Measurements from ENCODE around the gene CD58. TPM values are rescaled to one million over a fixed set of nuclear protein-coding genes. Genes with fewer than 3 reads are reported as not detected.

Gene CD58
- total and polyA plus RNA-seq, 9 of the 15 experiments (the other 6 are each of a cell fraction or from before 2014, with no cell fraction given) = 18.1 to 113 (median 37.4) TPM

- no peaks in the 10 kb centered on the region for H3K9me3 ChIP-seq (replicated peaks; ENCODE audit: control insufficient read depth, insufficient read depth, low read depth, low read length)
- peaks cover 28 to 42% of the 10 kb centered on the region in 2 experiments for H3K4me1 ChIP-seq (replicated peaks in 1 of 2; ENCODE audit: control insufficient read depth in 2 of 2, insufficient read depth in 2 of 2, low read length in 2 of 2)
- no peaks in the 10 kb centered on the region for H3K9me1 ChIP-seq (ENCODE audit: control insufficient read depth, insufficient read depth, low read length)
- H3K4me2 ChIP-seq (ENCODE audit: insufficient read depth, low read length) = no peak overlapping the region
- DNase-seq (ENCODE audit: extremely low read depth in 1 of 4, low spot score in 3 of 4) = no peak
- no peaks in the 10 kb centered on the region for H3K36me3 ChIP-seq (ENCODE audit: control insufficient read depth, insufficient read depth, low read length)
- H4K20me1 ChIP-seq (replicated peaks; ENCODE audit: control insufficient read depth, insufficient read depth, low read length) = no peaks in the 10 kb centered on the region
- FAIRE-seq = no peak
- ChIA-PET POLR2A (interaction anchor here (2.0 kb wide), 1 partner anchor 357 kb away, joined by 8 read pairs; no protein-coding TSS in a partner anchor), CTCF (ENCODE audit: low intra/inter-chr PET ratio) (interaction anchor here (0.9 to 5.5 kb wide), 2 partner anchors 9 to 357 kb away, joined by 3 to 89 read pairs; no protein-coding TSS in a partner anchor)
- H3K27me3 ChIP-seq (ENCODE audit: control insufficient read depth in 2 of 2, insufficient read depth in 2 of 2, low read length in 2 of 2) = no peaks in the 10 kb centered on the region
- H3K4me3 ChIP-seq = no peak overlapping the region
- H3K27ac ChIP-seq (ENCODE audit: extremely low read depth, low read depth, low read length) = no peak overlapping the region
- 0 out of 4 replicates have a peak overlapping the region, but pooled peaks of 1 of the 2 experiments have one; percentile 40 for H3K9ac ChIP-seq (ENCODE audit: insufficient read depth in 1 of 2, low read depth in 2 of 2, low read length in 2 of 2)
- BruUV-seq (replicated peaks) = no TSS peak
- ATAC-seq = no peak
- TF ChIP-seq GTF3C2 (IDR thresholded peaks at IDR 0.05; ENCODE audit: borderline replicate concordance, extremely low read depth, insufficient read length) (no peak), CEBPB (tag; IDR thresholded peaks at IDR 0.05) (no peak), ETV1 (tag; conservative IDR thresholded peaks at IDR 0.05; ENCODE audit: low read depth) (no peak), ETS2 (tag; IDR thresholded peaks at IDR 0.05; ENCODE audit: borderline replicate concordance, poor library complexity, severe bottlenecking) (no peak), THAP7 (CRISPR knock-in tag; IDR thresholded peaks at IDR 0.05) (no peak), ZKSCAN1 (IDR thresholded peaks at IDR 0.05; ENCODE audit: low read depth, low read length) (peak; percentile 93), MED1 (CRISPR knock-in tag; IDR thresholded peaks at IDR 0.05; ENCODE audit: borderline replicate concordance) (no peak)
- H2AFZ ChIP-seq (ENCODE audit: low read depth, low read length) = no peak overlapping the region; the same call in 1 of the 2 replicates
- intact Hi-C loops (cut with micrococcal nuclease) (loop anchor here (10.0 kb wide), 1 partner anchor 262 kb away; no protein-coding TSS in a partner anchor), in situ Hi-C loops (cut with MboI) (loop anchor here (5.0 kb wide), 1 partner anchor 365 kb away; no protein-coding TSS in a partner anchor)
- no peaks in the 10 kb centered on the region for H3K79me2 ChIP-seq (ENCODE audit: control insufficient read depth, insufficient read depth, low read length)
- 46% methylated on average over 2 of the region's 2 CpGs for WGBS (ENCODE audit: insufficient coverage, low coverage, missing lambda C conversion rate)
These were observed 73.9 kb downstream of the CD58 start for GRCh38 chr1:116496898-116497297.
